ENCODE data around the gene PIGP. TPM values are rescaled to one million over a fixed set of nuclear protein-coding genes. Genes with fewer than 3 reads are reported as not detected.
A peak's percentile ranks its signal among the peaks of the same experiment; 100 is the strongest.
"Not testable (repeated sequence)": the region's sequence is repeated elsewhere in the genome, so short reads cannot be mapped to it uniquely, and the experiment has no call there.

PIGP gene
- total RNA-seq, 1 donor from 2014 or later, result 11.0 TPM

DNA sequence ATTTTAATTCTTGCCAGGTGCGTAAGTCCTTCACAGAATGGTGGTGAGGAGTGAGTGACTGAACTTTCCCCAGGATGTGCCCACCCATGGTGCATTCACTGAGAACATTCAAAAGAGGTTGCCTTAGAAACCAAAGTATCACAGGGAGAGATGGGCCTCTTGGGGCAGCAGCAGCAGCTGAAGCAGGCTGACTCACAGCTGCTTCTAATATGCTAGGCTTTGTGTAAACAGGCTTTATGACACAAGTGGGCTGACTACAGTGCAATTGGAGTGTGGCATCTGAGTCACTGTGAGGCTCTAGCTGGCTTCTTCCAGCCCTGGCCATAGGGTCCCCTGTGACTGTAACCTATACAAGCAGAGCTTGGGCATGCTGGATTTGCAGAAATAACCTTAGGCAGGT lies 12.6 kb downstream of the PIGP start:
- peaks cover 23% of the 10 kb centered on the region for H3K4me1 Mint-ChIP-seq
- peaks cover 6% of the 10 kb centered on the region for H3K9me3 Mint-ChIP-seq
- no peak for DNase-seq (ENCODE audit: low spot score in 2 of 2, unreplicated experiment in 2 of 2)
- H3K27me3 Mint-ChIP-seq (ENCODE audit: low read depth), result no peaks in the 10 kb centered on the region
- peak overlapping the region; percentile 3 for H3K27ac Mint-ChIP-seq
- no peak overlapping the region for H3K4me3 Mint-ChIP-seq
- no peaks in the 10 kb centered on the region for H3K36me3 Mint-ChIP-seq
- TF ChIP-seq, protein P1, sequence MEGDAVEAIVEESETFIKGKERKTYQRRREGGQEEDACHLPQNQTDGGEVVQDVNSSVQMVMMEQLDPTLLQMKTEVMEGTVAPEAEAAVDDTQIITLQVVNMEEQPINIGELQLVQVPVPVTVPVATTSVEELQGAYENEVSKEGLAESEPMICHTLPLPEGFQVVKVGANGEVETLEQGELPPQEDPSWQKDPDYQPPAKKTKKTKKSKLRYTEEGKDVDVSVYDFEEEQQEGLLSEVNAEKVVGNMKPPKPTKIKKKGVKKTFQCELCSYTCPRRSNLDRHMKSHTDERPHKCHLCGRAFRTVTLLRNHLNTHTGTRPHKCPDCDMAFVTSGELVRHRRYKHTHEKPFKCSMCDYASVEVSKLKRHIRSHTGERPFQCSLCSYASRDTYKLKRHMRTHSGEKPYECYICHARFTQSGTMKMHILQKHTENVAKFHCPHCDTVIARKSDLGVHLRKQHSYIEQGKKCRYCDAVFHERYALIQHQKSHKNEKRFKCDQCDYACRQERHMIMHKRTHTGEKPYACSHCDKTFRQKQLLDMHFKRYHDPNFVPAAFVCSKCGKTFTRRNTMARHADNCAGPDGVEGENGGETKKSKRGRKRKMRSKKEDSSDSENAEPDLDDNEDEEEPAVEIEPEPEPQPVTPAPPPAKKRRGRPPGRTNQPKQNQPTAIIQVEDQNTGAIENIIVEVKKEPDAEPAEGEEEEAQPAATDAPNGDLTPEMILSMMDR (IDR thresholded peaks at IDR 0.05; ENCODE audit: unreplicated experiment), result no peak

DNA sequence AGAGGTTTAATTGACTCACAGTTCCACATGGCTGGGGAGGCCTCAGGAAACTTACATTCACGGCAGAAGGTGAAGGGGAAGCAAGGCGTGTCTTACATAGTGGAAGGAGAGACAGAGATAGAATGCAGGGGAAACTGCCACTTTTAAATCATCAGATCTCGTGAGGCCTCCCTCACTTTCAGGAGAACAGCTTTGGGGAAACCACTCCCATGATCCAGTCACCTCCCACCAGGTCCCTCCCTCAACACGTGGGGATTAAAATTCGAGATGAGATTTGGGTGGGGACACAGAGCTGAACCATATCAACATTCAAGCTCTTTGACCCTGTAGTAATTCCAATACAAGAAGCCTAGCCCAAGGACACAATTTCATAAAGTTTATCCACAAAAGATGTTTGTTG lies 13.7 kb downstream of the PIGP start:
- no peak for DNase-seq (ENCODE audit: low spot score in 2 of 2, unreplicated experiment in 2 of 2)
- peaks cover 33% of the 10 kb centered on the region for H3K4me1 Mint-ChIP-seq
- TF ChIP-seq, protein P1 (IDR thresholded peaks at IDR 0.05; ENCODE audit: unreplicated experiment), result no peak

DNA sequence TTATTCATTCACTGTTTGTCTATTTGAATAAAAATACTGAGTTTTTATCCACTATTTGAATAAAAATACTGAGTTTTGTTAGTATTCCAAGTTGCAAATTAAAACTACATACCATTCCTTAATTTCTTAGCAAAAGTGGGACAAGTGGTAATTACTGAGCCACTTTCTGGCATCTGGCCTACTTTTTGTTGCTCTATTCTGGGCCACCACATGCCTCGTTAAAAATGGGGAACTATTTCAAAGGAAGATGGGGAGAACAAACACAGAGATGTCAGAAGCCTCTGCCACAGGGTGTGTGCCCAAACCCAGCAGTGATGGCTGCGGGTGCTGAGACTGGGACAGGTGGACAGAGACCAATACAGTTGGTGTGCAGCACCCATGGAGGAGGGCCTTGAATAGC lies 14.6 kb downstream of the PIGP start:
- H3K4me3 Mint-ChIP-seq, result no peak overlapping the region
- no peak for DNase-seq (ENCODE audit: low spot score in 2 of 2, unreplicated experiment in 2 of 2)
- H3K36me3 Mint-ChIP-seq, result no peaks in the 10 kb centered on the region
- TF ChIP-seq, protein P1 (IDR thresholded peaks at IDR 0.05; ENCODE audit: unreplicated experiment), result no peak
- H3K4me1 Mint-ChIP-seq, result peaks cover 28% of the 10 kb centered on the region
- H3K9me3 Mint-ChIP-seq, result peaks cover 6% of the 10 kb centered on the region
- H3K27ac Mint-ChIP-seq, result no peak overlapping the region
- no peaks in the 10 kb centered on the region for H3K27me3 Mint-ChIP-seq (ENCODE audit: low read depth)

More for the DNA sequence above, 13.7 kb downstream of the PIGP start:
- Mint-ChIP-seq H3K27me3 (ENCODE audit: low read depth) (no peaks in the 10 kb centered on the region), H3K4me3 (no peak overlapping the region), H3K36me3 (no peaks in the 10 kb centered on the region), H3K9me3 (peaks cover 6% of the 10 kb centered on the region), H3K27ac (peak overlapping the region; percentile 34)

DNA sequence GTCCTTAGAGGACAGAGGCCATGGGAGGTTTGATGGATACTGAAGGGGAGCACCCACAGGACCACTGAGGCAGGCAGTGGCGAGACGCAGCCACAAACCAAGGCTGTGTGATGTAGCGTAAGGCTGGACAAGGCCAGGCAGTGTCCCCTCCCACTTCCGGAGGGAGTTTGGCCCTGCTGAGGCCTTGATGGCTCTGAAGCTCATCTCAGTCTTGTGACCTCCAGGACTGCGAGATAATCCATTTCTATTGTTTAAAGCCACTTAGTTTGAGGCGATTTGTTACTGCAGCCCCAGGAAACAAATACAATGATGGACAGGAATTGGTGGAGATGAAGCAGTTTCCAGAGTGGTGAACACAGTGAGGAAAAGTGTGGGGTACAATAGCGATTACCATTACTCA lies 15.3 kb downstream of the PIGP start:
- Mint-ChIP-seq H3K4me3 (no peak overlapping the region), H3K27me3 (ENCODE audit: low read depth) (no peaks in the 10 kb centered on the region), H3K27ac (no peak overlapping the region), H3K36me3 (no peaks in the 10 kb centered on the region), H3K4me1 (peaks cover 28% of the 10 kb centered on the region), H3K9me3 (peaks cover 6% of the 10 kb centered on the region)
- TF ChIP-seq, protein P1 (IDR thresholded peaks at IDR 0.05; ENCODE audit: unreplicated experiment), result no peak
- DNase-seq (ENCODE audit: low spot score in 2 of 2, unreplicated experiment in 2 of 2), result no peak

DNA sequence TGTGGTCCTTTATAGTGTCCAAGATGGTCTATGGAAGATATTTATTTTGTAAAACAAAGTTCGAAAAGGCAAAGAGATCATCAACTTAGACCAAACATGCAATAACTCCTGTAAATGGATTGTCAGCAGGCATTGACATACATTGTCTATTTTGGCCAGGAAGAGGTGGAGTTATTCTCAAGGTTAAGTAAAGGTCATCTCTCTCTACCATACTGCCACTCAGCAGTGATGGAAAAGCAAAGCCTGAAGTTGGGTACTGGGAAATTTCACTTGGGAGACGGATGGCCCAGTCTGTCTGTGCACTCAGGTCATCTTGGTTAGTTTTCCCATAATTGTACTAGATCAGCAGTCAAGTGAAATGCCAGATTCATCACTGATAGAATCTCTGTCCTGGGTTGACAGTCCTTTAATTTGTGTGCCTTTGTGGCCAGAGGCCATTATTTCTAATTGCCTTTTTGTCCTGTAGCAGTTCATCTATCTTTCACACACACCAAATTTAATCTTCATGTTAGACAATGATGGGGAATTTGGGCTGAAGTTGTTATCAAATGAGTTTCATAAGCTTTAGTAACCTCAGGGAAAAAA lies 17.5 kb downstream of the PIGP start:
- Mint-ChIP-seq H3K36me3 (peaks cover 2% of the 10 kb centered on the region), H3K4me3 (no peak overlapping the region), H3K27ac (no peak overlapping the region), H3K27me3 (ENCODE audit: low read depth) (no peaks in the 10 kb centered on the region), H3K4me1 (peaks cover 20% of the 10 kb centered on the region), H3K9me3 (peaks cover 8% of the 10 kb centered on the region)
- TF ChIP-seq, protein P1 (IDR thresholded peaks at IDR 0.05; ENCODE audit: unreplicated experiment), result no peak
- DNase-seq (ENCODE audit: low spot score in 2 of 2, unreplicated experiment in 2 of 2), result no peak

DNA sequence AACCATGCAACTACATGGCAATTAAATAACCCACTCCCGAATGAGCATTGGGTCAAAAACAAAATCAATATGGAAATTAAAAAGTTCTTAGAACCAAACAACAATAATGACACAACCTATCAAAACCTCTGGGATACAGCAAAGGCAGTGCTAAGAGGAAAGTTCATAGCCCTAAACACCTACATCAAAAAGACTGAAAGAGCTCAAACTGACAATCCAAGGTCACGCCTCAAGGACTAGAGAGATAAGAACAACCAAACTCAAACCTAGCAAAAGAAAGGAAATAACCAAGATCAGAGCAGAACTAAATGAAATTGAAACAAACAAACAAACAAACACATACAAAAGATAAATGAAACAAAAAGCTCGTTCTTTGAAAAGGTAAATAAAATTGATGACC lies 23.1 kb downstream of the PIGP start:
- H3K4me3 Mint-ChIP-seq; H3K27ac Mint-ChIP-seq; H3K27me3 Mint-ChIP-seq (ENCODE audit: low read depth); DNase-seq (ENCODE audit: low spot score in 2 of 2, unreplicated experiment in 2 of 2); H3K36me3 Mint-ChIP-seq: not testable (repeated sequence)
- peaks cover 12% of the 10 kb centered on the region for H3K4me1 Mint-ChIP-seq
- peaks cover 18% of the 10 kb centered on the region for H3K9me3 Mint-ChIP-seq
